Measurements from ENCODE around the gene PPP1R9A. TPM values are rescaled to one million over a fixed set of nuclear protein-coding genes. Genes with fewer than 3 reads are reported as not detected.

PPP1R9A gene
- polyA plus RNA-seq, 1 donor (not counting 4 experiments of a cell fraction or from before 2014, with no cell fraction given): 0.01 TPM

- Histone ChIP-seq H3K9me1 (ENCODE audit: control insufficient read depth, extremely low read depth, insufficient read depth, low read length) (no peaks in the 10 kb centered on the region), H3K9ac (ENCODE audit: control insufficient read depth, extremely low read depth, insufficient read depth, low read length) (no peak overlapping the region), H3K36me3 (ENCODE audit: control insufficient read depth in 2 of 2, extremely low read depth in 1 of 2, insufficient read depth in 2 of 2, low read length in 2 of 2) (no peaks in the 10 kb centered on the region), H3K79me2 (ENCODE audit: control insufficient read depth, insufficient read depth, low read length) (no peaks in the 10 kb centered on the region), H3K4me2 (ENCODE audit: control insufficient read depth, extremely low read depth, insufficient read depth, low read depth, low read length) (no peak overlapping the region), H3K4me3 (ENCODE audit: control insufficient read depth in 2 of 3, extremely low read depth in 1 of 3, insufficient read depth in 2 of 3, low read depth in 1 of 3, low read length in 3 of 3) (no peak overlapping the region), H3K27me3 (ENCODE audit: control insufficient read depth, extremely low read depth, insufficient read depth, low read length) (peaks cover 4% of the 10 kb centered on the region), H4K20me1 (ENCODE audit: control insufficient read depth, extremely low read depth, insufficient read depth, low read length) (no peaks in the 10 kb centered on the region), H3K27ac (ENCODE audit: control insufficient read depth, insufficient read depth, low read length) (no peak overlapping the region), H3K4me1 (ENCODE audit: control insufficient read depth, extremely low read depth, insufficient read depth, low read length) (no peaks in the 10 kb centered on the region), H2AFZ (ENCODE audit: control insufficient read depth, low read length) (no peak overlapping the region), H3K9me3 (ENCODE audit: control insufficient read depth, low read depth, low read length) (no peaks in the 10 kb centered on the region)
- DNase-seq (ENCODE audit: low read depth, low spot score): no peak
- no peak for FAIRE-seq
- dilution Hi-C loops (cut with MboI; ENCODE audit: extremely low pct_ligation_motif_present, low sequenced_read_pairs): no loop called here
- TF ChIP-seq CTCF (optimal IDR thresholded peaks at IDR 0.05 in 1 of 3, IDR thresholded peaks at IDR 0.05 in 1 of 3, conservative IDR thresholded peaks at IDR 0.05 in 1 of 3; ENCODE audit: extremely low read depth in 1 of 3, insufficient read depth in 2 of 3, low read length in 3 of 3): no peak
- no peak for TF ChIP-seq EZH2 (IDR thresholded peaks at IDR 0.05; ENCODE audit: low read length)
Observed at GRCh38 chr7:95309951-95310350, 402.6 kb downstream of the PPP1R9A start.

DNA sequence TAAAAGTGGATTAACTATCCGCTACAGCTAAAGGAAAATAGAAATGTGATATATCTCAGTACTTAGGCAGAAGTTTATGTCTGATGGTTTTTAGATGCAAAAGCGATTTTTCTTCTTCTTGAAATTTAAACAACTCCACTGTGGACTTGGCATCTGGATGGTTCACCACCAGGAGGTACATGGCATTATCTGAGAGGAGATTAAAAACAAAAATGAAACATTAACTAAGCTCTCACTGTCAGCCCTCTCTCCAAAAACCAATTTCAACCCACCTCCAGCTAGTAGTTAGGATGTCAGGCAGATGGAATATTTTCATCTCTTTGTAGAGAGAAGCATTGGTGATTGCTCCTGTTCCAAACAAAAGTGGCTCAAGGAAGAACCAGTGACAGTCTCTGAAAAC is 404.0 kb downstream of the PPP1R9A start:
- Histone ChIP-seq H3K9me1 (ENCODE audit: control insufficient read depth, extremely low read depth, insufficient read depth, low read length) (no peaks in the 10 kb centered on the region), H2AFZ (ENCODE audit: control insufficient read depth, low read length) (no peak overlapping the region), H4K20me1 (ENCODE audit: control insufficient read depth, extremely low read depth, insufficient read depth, low read length) (no peaks in the 10 kb centered on the region), H3K4me2 (ENCODE audit: control insufficient read depth, extremely low read depth, insufficient read depth, low read depth, low read length) (no peak overlapping the region), H3K4me3 (ENCODE audit: control insufficient read depth in 2 of 3, extremely low read depth in 1 of 3, insufficient read depth in 2 of 3, low read depth in 1 of 3, low read length in 3 of 3) (no peak overlapping the region), H3K9ac (ENCODE audit: control insufficient read depth, extremely low read depth, insufficient read depth, low read length) (no peak overlapping the region), H3K27ac (ENCODE audit: control insufficient read depth, insufficient read depth, low read length) (no peak overlapping the region), H3K36me3 (ENCODE audit: control insufficient read depth in 2 of 2, extremely low read depth in 1 of 2, insufficient read depth in 2 of 2, low read length in 2 of 2) (no peaks in the 10 kb centered on the region), H3K4me1 (ENCODE audit: control insufficient read depth, extremely low read depth, insufficient read depth, low read length) (no peaks in the 10 kb centered on the region), H3K27me3 (ENCODE audit: control insufficient read depth, extremely low read depth, insufficient read depth, low read length) (no peaks in the 10 kb centered on the region), H3K79me2 (ENCODE audit: control insufficient read depth, insufficient read depth, low read length) (no peaks in the 10 kb centered on the region), H3K9me3 (ENCODE audit: control insufficient read depth, low read depth, low read length) (no peaks in the 10 kb centered on the region)
- dilution Hi-C loops (cut with MboI; ENCODE audit: extremely low pct_ligation_motif_present, low sequenced_read_pairs): no loop called here
- FAIRE-seq (no peak), DNase-seq (ENCODE audit: low read depth, low spot score) (no peak)
- TF ChIP-seq CTCF (optimal IDR thresholded peaks at IDR 0.05 in 1 of 3, IDR thresholded peaks at IDR 0.05 in 1 of 3, conservative IDR thresholded peaks at IDR 0.05 in 1 of 3; ENCODE audit: extremely low read depth in 1 of 3, insufficient read depth in 2 of 3, low read length in 3 of 3): no peak
- no peak for TF ChIP-seq EZH2 (IDR thresholded peaks at IDR 0.05; ENCODE audit: low read length)

All from keratinocyte (primary cell).